WI38 (cell line): ENCODE data around the gene ZNF322.

Source experiments
- H3K4me3 ChIP-seq: 2 replicates; pipeline ENCODE4 v1.5.1; 2011; ENCODE audit warnings: low read depth, mild to moderate bottlenecking, control low read depth, low read length
- CTCF ChIP-seq: IDR thresholded peaks from 2 replicates; pipeline ENCODE4 v1.5.1; 2012; ENCODE audit warnings: low read depth, mild to moderate bottlenecking, control low read depth, low read length

The ZNF322 gene

GRCh38 chr6:26593278-26594130 is 66.0 kb downstream of the ZNF322 start:
- H3K4me3 ChIP-seq, result no peak overlapping the region
- TF ChIP-seq CTCF, result no peak

GRCh38 chr6:26592649-26593048 is 66.9 kb downstream of the ZNF322 start:
- no peak overlapping the region for H3K4me3 ChIP-seq
- TF ChIP-seq CTCF, result no peak

- no peak for TF ChIP-seq CTCF
- H3K4me3 ChIP-seq, result no peak overlapping the region
These were observed 70.6 kb downstream of the ZNF322 start for GRCh38 chr6:26588965-26589364.
